Measurements from ENCODE around the gene TEF.

DNA sequence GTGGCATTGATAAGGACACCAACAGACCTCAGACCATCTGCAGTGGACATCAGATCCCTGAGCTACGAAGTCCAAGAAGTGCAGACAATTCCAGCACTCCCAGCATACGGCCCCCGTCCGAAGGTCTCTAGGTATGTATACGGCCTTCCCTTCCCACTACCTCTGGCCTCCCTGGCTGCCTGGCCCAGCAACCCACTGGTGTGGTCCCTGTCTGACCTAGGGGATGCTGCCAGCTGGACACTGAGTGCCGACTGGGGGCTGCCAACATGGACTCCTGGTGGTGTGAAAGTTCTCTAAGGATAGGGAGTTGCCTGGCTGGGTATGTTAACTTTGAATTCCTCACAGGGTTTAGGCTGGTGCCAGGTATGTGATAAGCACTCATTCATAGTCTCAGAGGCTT lies 17.5 kb upstream of the TEF start:
- no peak for TF ChIP-seq CTCF (IDR thresholded peaks at IDR 0.05)
- no peak for TF ChIP-seq POLR2A (IDR thresholded peaks at IDR 0.05)
- TF ChIP-seq POLR2AphosphoS5 (IDR thresholded peaks at IDR 0.05), result no peak
